ENCODE data around the gene CRTC3.
"Not testable (repeated sequence)": the region's sequence is repeated elsewhere in the genome, so short reads cannot be mapped to it uniquely, and the experiment has no call there.

Gene CRTC3

DNA sequence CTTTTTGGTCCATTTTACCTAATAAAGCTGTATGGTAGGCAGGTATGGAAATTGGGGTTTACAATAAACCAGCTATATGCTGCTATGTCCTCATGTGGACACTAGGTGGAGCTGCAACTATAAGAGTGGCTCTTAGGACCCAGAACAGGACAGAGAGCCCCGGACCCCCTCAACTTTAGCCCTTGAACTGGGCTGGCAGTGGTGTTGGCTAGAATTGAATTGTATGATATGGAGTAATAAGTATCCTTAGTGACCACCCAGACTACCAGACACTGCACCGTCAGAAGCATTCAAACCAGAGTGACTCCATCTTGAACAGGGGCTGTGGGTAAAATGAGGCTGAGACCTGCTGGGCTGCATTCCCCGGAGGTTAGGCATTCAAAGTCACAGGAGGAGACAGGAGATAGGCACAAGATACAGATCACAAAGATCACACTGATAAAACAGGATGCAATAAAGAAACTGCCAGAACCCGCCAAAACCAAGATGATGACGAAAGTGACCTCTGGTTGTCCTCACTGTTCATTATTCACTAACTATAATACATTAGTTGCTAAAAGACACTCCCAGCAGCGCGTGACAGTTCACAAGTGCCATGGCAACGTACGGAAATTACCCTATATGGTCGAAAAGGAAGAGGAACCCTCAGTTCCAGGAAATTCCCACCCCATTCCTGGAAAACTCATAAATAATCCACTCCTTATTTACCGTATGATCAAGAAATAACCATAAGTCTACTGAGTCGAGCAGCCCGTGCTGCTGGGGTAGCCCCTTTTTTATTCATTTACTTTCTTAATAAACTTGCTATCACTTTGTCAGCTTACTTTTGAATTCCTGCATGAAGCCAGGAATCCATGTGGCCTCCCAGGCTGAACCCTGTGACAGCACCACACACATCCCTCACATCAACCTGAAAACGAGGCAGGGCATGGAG is 118.7 kb downstream of the CRTC3 start:
- DNase-seq (ENCODE audit: low read depth, low spot score) = peak; percentile 45

DNA sequence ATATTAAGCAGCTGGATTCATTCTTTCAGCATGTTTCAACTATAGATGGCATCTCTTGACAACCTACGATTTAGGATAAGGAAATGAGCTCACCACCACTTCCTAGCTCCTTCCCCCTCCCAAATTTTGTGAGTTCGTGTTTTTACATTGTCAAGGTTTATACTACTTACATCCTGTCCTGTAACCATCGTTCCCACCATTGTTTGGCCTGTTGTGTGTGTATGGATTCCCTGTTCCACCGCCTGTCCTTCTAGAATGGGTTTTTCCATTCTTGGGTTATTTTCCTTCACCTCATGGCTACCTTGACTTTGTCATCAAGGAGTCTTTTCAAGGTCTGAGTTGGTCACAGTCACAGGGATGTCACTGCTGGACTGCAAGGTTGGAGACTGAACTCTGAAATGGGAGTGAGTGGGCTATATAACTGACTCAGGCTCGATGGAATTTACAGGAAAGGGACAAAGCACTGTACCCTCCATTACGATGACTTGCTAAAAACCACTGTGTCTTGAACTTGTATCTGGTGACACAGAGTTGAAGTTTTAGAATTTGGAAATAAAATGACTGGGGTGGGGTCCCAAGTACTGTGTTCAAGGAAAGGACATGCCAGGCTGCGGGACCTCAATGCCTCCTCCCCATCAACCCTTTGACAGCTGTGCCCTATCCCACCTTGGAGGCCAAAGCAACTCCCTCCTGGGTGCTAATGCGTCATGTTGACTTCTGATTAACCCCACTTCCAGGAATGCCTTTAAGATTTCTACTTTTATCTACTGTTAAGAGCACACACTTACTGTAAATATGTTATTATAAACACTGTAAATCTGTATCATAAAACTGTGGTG is 120.6 kb downstream of the CRTC3 start:
- DNase-seq (ENCODE audit: low read depth, low spot score) = no peak

DNA sequence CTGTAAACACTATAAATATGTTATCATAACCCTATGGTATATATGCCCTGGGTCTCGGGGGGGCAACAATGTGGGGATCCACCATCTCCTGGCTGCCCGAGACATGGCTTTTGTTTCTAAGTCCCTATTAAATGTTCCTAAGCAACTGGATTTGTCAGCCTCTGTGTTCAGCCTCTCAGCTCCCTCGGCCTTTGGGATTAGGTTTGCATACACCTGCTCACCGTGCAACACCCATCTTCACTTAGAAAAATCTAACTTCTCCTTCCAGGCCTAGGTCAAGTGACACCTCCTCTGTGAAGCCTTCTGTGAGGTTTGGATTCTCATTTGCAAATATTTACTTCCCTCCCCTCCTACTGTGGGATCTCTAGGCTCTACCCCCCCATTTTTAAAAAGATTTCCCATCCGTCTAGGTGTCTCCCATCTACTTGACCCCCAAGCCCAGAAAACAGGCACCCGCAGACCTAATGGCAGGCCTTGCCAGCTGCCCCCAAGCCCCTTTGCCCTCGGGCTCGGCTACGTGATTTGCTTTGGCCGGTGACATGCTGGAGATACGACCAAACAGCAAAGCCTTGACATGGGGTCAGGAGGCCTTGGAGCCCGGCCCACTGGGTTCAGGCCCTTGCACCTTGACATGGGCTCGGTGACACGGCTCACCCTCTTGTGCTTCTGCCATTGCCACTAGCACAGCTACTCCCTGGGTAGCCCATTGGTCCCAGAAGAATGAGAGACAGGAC is 121.4 kb downstream of the CRTC3 start:
- DNase-seq (ENCODE audit: low read depth, low spot score) = no peak

DNA sequence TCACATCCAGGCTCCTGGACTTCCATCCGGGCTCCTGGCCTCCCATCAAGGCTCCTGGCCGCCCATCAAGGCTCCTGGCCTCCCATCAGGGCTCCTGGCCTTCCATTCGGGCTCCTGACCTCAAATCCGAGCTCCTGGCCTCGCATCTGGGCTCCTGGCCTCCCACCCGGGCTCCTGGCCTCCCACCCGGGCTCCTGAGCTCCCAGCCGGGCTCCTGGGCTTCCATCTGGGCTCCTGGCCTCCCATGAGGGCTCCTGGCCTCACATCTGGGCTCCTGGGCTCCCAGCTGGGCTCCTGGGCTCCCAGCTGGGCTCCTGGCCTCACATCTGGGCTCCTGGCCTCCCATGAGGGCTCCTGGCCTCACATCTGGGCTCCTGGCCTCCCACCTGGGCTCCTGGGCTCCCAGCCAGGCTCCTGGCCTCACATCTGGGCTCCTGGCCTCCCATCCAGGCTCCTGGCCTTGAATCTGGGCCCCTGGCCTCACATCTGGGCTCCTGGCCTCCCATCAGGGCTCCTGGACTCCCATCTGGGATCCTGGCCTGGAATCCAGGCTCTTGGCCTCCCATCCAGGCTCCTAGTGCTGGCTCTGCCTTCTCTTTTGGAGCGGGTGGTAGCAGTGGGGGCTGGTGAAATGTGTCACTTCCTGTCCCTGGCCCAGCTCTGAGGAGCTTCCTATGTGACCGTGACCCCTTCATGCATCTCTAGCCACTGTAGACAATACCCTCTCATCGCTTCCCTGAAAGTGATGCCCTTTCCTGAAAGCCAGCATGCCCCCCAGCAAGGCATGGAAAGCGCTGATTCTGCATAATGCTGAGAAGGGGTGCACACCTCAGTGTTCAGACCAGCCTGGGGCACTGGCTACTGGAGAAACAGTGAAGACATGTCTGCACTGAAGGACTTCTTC is 124.8 kb downstream of the CRTC3 start:
- no peak for DNase-seq (ENCODE audit: low read depth, low spot score)

DNA sequence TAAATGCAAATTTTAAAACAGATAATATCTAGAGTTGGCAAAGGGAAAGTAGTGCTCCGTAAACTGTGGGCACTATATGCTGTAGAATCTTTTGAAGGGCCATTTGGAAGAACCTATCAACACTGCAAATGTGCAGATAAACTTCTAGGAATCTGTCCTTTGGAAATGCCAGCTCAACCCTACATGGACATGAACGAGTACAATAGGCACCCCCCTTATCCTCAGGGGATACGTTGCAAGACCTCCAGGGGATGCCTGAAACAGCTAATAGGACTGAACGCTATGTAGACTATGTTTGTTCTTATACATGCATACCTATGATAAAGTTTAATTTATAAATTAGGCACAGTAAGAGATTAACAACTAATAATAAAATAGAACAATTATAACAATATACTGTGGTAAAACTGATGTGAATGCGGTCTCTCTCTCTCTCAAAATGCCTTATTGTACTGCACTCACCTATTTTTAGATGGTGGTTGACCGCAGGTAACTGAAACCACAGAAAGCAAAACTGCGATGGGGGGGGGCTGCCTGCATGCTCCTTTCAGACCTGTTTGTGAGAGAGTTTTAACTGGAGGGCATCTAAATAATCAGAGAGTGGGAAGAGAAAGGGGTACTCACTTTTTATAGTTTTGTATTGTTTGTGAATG is 127.9 kb downstream of the CRTC3 start:
- DNase-seq (ENCODE audit: low read depth, low spot score) = not testable (repeated sequence)

DNA sequence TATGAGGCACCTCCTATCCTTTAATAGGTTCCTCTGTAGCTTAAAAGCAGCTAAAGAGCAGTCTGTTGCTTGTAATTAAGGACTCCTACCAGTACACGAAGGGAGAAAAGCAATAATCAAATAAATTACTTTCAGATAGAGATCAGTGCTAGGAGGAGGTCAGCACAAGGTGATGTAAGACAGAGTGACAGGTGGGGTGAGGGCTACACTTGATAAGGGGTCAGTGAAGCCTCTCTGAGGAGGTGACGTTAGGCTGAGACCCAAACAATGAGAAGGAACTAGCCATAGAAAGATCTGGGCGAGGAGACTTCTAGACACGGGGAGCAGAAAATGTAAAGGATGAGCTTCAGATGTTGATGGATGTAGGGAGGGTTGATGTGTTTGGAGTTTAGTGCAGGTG is 129.8 kb downstream of the CRTC3 start:
- no peak for DNase-seq (ENCODE audit: low read depth, low spot score)

DNA sequence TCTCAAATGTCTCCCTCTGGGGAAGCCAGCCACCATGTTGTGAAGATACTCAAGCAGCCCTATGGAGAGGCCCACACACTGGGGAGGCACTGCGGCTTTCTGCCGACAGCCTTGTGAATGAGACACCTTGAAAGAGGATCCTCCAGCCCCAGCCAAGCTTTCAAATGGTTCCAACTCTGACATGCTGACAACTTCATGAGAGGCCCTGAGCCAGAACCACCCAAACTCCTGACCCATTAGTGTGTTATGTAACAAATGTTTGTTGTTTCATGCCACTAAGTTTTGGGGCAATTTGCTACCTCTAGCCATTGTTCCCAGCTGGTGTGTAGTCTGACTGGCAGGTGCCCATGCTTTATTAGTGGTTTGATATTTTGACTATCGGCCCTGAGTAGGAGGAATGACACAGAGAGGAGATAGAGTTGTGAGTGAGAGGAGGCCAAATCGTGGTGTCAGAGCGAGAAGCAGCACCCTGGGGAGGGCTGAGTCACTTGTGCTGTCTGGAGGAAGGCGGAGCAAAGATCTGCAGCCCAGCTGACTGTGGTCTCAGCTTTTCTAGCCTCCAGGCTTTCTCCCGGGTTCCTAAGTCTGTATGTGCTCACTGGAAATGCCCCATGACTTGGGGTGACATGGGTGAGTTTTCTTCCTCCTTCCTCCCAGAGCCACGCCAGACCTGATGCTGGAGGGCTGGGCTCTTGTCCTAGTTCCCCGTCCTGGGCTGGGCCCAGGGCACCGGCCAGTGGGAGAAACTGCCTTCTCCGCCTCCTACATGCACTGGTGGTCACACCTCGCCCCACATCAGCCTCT is 130.7 kb downstream of the CRTC3 start:
- peak; percentile 66 for DNase-seq (ENCODE audit: low read depth, low spot score)

DNA sequence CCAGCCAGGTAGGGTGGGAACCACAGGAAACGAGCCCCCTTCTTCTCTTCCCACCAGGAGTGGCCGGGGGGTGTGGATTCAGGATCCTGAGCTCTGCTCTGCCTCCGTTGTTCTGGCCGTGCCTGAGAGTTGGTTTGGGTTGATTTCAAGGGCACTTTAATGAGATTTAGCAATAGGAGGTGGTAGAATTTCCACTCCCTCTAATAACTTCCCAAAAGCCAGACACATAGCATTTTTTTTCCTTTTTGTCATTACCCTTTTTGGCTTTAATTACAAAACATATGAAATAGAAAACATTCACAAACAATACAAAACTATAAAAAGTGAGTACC is 131.2 kb downstream of the CRTC3 start:
- DNase-seq (ENCODE audit: low read depth, low spot score) = not testable (repeated sequence)

DNA sequence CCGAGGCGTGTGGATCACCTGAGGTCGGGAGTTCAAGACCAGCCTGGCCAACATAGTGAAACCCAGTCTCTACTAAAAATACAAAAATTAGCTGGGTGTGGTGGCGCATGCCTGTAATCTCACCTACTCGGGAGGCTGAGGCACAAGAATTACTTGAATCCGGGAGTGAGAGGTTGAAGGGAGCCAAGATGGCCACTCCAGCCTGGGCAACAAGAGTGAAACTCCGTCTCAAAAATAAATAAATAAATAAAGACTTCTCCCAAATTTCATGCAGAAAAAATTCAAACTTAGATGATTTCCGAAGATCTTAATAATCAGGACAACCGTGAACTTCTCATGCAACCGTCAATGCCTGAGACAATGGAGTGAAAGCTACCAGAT is 134.3 kb downstream of the CRTC3 start:
- not testable (repeated sequence) for DNase-seq (ENCODE audit: low read depth, low spot score)

DNA sequence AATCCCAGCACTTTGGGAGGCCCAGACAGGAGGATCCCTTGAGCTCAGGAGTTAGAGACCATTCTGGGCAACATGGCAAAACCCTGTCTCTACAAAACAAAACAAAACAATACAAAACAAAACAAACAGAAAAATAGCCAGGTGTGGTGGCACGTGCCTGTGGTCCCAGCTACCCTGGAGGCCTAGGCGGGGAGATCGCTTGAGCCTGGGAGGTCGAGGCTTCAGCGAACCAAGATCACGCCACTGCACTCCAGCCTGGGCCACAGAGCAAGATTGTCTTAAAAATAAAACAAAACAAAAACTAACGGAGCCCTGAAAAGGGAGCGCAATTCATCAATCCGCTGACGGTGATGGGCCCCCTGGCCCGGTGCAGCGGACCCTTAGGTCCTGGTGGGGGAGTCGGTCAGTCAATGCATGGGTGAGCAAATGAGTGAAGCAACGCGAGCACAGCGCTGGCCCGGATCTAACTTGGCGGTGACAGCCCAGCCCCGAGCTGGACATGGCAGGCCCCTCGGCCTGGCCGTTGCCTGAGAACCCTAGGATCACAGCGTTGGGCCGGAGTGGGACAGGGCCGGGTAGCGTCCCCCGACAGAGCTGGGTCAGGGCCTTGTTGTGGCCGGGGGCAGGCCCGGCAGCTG is 135.0 kb downstream of the CRTC3 start:
- no peak for DNase-seq (ENCODE audit: low read depth, low spot score)

DNA sequence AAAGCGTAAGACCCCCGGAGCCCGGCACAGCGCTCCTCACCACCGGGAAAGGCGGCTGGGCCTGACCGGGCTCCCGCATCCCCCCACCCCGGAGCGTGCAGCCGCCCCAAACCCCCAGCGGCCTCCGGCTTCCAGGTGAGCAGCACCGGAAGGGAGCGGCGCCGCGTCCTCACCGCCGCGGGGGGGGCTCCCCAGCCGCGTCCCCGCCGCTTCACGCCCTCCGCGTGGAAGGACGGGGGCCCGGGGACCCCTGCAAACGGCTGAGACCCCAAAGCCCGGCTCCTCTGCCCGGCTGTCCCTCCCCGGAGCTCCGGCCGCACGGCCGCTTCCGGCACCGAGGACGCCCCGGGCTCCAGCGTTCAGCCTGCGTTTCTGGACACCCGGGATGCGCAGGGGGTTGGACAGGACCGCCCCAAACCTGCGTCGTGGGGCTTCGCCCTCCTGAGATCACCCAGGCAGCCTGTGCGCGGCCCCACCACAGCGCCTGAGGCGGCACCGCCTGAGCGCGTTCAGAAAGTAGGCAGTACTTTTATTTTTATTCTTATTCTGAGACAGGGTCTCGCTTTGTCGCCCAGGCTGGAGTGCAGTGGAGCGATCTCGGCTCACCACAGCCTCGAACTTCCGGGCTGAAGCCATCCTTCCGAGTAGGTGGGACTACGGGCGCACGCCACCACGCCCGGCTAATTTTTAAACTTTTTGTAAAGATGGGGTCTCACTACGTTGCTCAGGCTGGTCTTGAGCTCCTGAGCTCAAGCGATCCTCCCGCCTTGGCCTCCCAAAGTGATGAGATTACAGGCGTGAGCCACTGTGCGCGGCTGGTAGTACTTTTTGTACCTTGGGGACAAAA is 135.8 kb downstream of the CRTC3 start:
- no peak for DNase-seq (ENCODE audit: low read depth, low spot score)

DNA sequence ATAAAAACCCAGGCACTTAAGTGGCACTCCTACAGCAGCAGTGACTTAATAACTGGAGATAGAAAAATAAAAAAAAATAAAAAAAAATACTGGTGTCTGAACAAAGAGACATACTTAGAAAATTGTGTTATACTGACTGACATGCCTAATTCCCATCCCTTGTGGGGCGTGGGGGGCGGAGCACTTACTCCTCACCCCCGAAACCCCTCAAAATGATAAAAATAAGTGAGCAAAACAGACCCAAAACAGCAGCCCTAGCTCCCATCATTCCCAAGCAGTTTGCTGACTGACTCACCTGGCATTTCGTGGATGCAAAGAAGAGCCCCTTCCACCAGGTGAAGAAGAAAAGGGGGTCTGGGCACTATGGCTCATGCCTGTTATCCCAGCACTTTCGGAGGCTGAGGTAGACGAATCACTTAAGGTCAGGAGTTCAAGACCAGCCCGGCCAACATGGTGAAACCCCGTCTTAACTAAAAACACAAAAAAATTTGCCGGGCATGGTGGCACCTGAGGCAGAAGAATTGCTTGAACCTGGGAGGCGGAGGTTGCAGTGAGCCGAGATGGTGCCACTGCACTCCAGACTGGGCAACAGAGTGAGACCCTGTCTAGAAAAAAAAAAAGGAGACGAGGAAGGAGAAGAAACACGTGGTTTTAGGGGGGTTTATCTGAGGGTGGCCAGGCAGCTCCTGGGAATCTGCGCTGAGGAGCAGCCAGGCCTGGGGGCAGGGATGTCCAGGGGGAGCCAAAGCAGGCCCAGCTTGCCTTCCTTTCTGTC is 136.6 kb downstream of the CRTC3 start:
- no peak for DNase-seq (ENCODE audit: low read depth, low spot score)

DNA sequence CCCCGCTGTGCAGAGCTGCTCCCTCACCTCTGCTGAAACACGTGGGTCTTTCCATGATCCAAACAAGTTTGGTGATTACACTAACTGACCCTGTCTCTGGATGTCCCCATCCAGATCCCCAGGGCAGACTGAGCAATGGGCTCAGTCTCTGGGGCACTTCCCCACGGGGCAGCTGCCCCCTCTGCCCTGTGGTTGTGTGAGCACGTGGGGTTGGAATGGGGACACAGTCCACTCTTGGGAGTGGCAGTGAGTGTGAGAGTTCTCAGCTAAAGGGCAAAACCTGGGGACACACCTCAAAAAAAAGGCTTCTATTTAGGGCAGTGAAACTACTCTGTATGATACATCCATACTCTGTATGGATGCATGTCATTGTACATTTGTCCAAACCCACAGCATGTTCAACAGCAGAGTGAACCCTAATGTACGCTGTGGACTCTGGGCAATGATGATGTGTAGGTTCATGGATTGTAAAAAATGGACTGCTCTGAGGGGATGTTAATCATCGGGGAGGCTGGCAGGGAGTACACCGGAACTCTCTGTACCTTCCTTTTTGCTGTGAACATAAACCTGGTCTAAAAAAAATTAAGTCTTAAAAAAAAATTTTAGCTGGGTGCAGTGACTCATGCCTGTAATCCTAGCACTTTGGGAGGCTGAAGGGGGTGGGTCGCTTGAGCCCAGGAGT is 137.5 kb downstream of the CRTC3 start:
- no peak for DNase-seq (ENCODE audit: low read depth, low spot score)

DNA sequence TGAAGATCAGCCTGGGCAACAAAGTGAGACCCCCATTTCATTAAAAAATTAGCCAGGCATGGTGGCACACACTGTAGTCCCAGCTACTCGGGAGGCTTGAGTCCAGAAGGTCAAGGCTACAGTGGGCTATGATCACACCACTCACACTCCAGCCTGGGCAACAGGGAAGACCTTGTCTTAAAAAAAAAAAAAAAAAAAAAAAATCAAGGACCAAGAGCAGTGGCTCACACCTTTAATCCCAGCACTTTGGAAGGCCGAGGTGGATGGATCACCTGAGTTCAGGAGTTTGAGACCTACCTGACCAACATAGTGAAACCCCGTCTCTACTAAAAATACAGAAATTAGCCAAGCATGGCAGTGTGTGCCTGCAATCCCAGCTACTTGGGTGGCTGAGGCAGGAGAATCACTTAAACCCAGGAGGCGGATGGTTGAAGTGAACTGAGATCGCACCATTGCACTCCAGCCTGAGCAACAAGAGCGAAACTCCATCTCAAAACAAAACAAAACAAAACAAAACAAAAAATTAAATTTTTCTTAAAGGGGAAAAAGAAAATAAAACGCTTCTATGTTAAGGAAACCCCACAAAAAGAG is 138.1 kb downstream of the CRTC3 start:
- DNase-seq (ENCODE audit: low read depth, low spot score) = not testable (repeated sequence)

DNA sequence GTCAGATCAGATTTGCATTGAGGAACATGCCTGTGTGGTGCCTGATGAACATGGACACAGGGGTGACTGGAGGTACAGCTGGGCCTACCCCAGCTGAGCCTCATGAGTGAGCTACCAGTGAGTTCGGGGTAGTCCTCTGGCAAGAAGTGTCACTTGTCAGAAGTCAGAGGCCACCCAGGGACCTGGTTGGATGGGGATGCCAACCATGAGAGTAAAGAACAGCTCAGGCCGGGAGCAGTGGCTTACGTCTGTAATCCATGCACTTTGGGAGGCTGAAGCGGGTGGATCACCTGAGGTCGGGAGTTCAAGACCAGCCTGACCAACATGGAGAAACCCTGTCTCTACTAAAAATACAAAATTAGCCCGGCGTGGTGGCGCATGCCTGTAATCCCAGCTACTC is 140.9 kb downstream of the CRTC3 start:
- not testable (repeated sequence) for DNase-seq (ENCODE audit: low read depth, low spot score)

DNA sequence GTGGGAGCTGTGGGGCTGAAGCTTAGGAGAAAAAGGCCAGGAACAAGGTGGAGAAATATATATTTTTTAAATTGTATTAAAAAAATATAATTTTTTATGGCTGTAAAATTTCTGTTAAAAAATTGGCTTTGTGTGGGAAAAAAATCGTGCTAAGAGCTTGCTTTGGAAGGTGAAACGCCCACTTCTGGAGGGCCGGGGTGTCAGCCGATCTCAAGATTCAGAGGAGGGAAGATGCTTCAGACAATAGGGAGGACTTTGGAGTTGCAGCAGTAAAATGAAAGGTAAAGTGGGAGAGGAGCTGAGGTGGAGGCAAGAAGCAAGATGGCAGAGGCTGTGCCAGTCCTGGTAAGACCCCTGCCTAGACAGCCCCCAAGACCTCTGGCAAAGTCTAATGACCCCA is 141.5 kb downstream of the CRTC3 start:
- DNase-seq (ENCODE audit: low read depth, low spot score) = no peak
